Uterus (tissue), 2 donors: Measurements from ENCODE around the gene FAM151A.

Experiments
- CTCF ChIP-seq, 4 experiments: fragments of 200-600 bp in 2 of 4; fragments of 450-650 bp in 2 of 4; sonication (generic) in 2 of 4; IDR thresholded peaks; one replicate each; pipeline ENCODE4 v1.5.1; 2016 to 2019; ENCODE audit warnings: antibody characterized with exemption in 4 of 4, mild to moderate bottlenecking in 2 of 4, moderate library complexity in 1 of 4
- POLR2A ChIP-seq, 2 donors: fragments of 450-650 bp; IDR thresholded peaks; one replicate each; pipeline ENCODE4 v1.6.1; 2016; ENCODE audit warnings: antibody characterized with exemption in 2 of 2, mild to moderate bottlenecking in 1 of 2, moderate library complexity in 1 of 2

- TF ChIP-seq CTCF (IDR thresholded peaks at IDR 0.05) (no peak), POLR2A (IDR thresholded peaks at IDR 0.05) (no peak)
Measured at GRCh38 chr1:54623216-54624007, at the start of gene FAM151A.
